ENCODE results near the gene ATP11B.
A peak's percentile ranks its signal among the peaks of the same experiment; 100 is the strongest.
"Not testable (repeated sequence)": the region's sequence is repeated elsewhere in the genome, so short reads cannot be mapped to it uniquely, and the experiment has no call there.

Gene ATP11B

GRCh38 chr3:182793663-182794454 lies 555 bp downstream of the ATP11B start:
- no peak for TF ChIP-seq CTCF (IDR thresholded peaks at IDR 0.05; ENCODE audit: control insufficient read depth, insufficient read depth, low read depth, low read length, missing control alignments)
- DNase-seq (ENCODE audit: low read depth), result no peak
- H3K4me3 ChIP-seq (ENCODE audit: control insufficient read depth, low read depth, low read length), result peak overlapping the region; percentile 78

GRCh38 chr3:182794455-182795388 lies 1.4 kb downstream of the ATP11B start:
- DNase-seq (ENCODE audit: low read depth), result no peak
- no peak for TF ChIP-seq CTCF (IDR thresholded peaks at IDR 0.05; ENCODE audit: control insufficient read depth, insufficient read depth, low read depth, low read length, missing control alignments)
- peak overlapping the region; percentile 78 for H3K4me3 ChIP-seq (ENCODE audit: control insufficient read depth, low read depth, low read length)

GRCh38 chr3:182795389-182795782 lies 2.1 kb downstream of the ATP11B start:
- H3K4me3 ChIP-seq (ENCODE audit: control insufficient read depth, low read depth, low read length), result peak overlapping the region; percentile 78
- DNase-seq (ENCODE audit: low read depth), result no peak
- no peak for TF ChIP-seq CTCF (IDR thresholded peaks at IDR 0.05; ENCODE audit: control insufficient read depth, insufficient read depth, low read depth, low read length, missing control alignments)

GRCh38 chr3:182796310-182796709 lies 3.0 kb downstream of the ATP11B start:
- H3K4me3 ChIP-seq (ENCODE audit: control insufficient read depth, low read depth, low read length), result no peak overlapping the region
- DNase-seq (ENCODE audit: low read depth), result no peak
- TF ChIP-seq CTCF (IDR thresholded peaks at IDR 0.05; ENCODE audit: control insufficient read depth, insufficient read depth, low read depth, low read length, missing control alignments), result no peak

GRCh38 chr3:182797876-182798275 lies 4.6 kb downstream of the ATP11B start:
- no peak for TF ChIP-seq CTCF (IDR thresholded peaks at IDR 0.05; ENCODE audit: control insufficient read depth, insufficient read depth, low read depth, low read length, missing control alignments)
- no peak overlapping the region for H3K4me3 ChIP-seq (ENCODE audit: control insufficient read depth, low read depth, low read length)
- no peak for DNase-seq (ENCODE audit: low read depth)

- not testable (repeated sequence) for DNase-seq (ENCODE audit: low read depth); H3K4me3 ChIP-seq (ENCODE audit: control insufficient read depth, low read depth, low read length)
These were observed 5.8 kb downstream of the ATP11B start for GRCh38 chr3:182799143-182799542.

GRCh38 chr3:182800508-182800907 lies 7.2 kb downstream of the ATP11B start:
- DNase-seq (ENCODE audit: low read depth), result no peak
- no peak overlapping the region for H3K4me3 ChIP-seq (ENCODE audit: control insufficient read depth, low read depth, low read length)

More at GRCh38 chr3:182800508-182800907, 7.2 kb downstream of the ATP11B start:
- TF ChIP-seq CTCF (IDR thresholded peaks at IDR 0.05; ENCODE audit: control insufficient read depth, insufficient read depth, low read depth, low read length, missing control alignments), result no peak

All from AG09309 (cell line).